IMR-90 (cell line): ENCODE measurements around the gene LRRTM4.

Experiments
- BHLHE40 ChIP-seq: fragments of 150-350 bp; IDR thresholded peaks from 2 replicates; pipeline ENCODE4 v1.6.1; 2016; ENCODE audit warnings: mild to moderate bottlenecking, low read depth, low read length
- CEBPB ChIP-seq: IDR thresholded peaks from 2 replicates; pipeline ENCODE4 v1.6.1; 2012; ENCODE audit warnings: low read depth, low read length, improper control_type of control experiment
- MAFK ChIP-seq: IDR thresholded peaks from 2 replicates; pipeline ENCODE4 v1.6.1; 2012; ENCODE audit warnings: low read depth, low read length, improper control_type of control experiment
- MAZ ChIP-seq: IDR thresholded peaks from 2 replicates; pipeline ENCODE4 v1.6.1; 2012; ENCODE audit warnings: low read depth, mild to moderate bottlenecking, low read length, improper control_type of control experiment, moderate library complexity, borderline replicate concordance
- MXI1 ChIP-seq: IDR thresholded peaks from 2 replicates; pipeline ENCODE4 v1.6.1; 2012; ENCODE audit warnings: low read depth, mild to moderate bottlenecking, low read length, moderate library complexity, borderline replicate concordance
- POLR2A ChIP-seq: IDR thresholded peaks from 2 replicates; pipeline ENCODE4 v1.6.1; 2012; ENCODE audit warnings: mild to moderate bottlenecking, low read depth, low read length
- RAD21 ChIP-seq: IDR thresholded peaks from 2 replicates; pipeline ENCODE4 v1.6.1; 2012; ENCODE audit warnings: low read length, improper control_type of control experiment
- RCOR1 ChIP-seq: IDR thresholded peaks from 2 replicates; pipeline ENCODE4 v1.6.1; 2012; ENCODE audit warnings: mild to moderate bottlenecking, low read length, improper control_type of control experiment; ENCODE audit not compliant: insufficient replicate concordance
- TF ChIP-seq, protein P1 (sequence below): conservative IDR thresholded peaks from 2 replicates; pipeline ENCODE4 v1.5.1; 2012; ENCODE audit warnings: mild to moderate bottlenecking, low read depth, low read length, improper control_type of control experiment
- TF ChIP-seq, protein P2 (sequence below): fragments of 150-350 bp; IDR thresholded peaks from 2 replicates; pipeline ENCODE4 v1.6.1; 2017; ENCODE audit warnings: mild to moderate bottlenecking, antibody characterized with exemption, low read length, low read depth
- TF ChIP-seq, protein P3 (sequence below): fragments of 150-350 bp; IDR thresholded peaks from 2 replicates; pipeline ENCODE4 v1.6.1; 2016; ENCODE audit warnings: low read depth, mild to moderate bottlenecking, low read length, moderate library complexity, borderline replicate concordance

DNA sequence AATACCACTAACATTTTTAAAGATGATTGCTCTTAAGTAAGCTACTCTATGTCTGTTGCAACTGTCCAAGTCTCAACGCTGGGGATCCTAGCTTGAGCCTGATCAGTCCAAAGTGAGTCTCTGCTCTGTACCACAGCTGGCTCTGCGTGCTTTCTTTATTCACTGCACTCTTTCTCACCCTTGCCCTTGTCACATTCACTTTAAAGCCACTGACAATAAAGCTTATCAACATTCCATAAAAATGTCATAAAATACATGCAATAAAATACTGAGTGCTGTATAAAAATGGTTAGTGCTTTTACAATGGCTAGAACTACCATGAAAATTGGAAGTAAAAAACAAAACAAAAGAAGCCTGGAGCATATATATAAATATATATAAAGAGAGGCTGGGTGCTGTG, 45.5 kb upstream of the LRRTM4 start:
- TF ChIP-seq POLR2A (no peak), MXI1 (no peak), CEBPB (no peak), RAD21 (no peak), BHLHE40 (no peak), MAFK (no peak), MAZ (no peak), RCOR1 (no peak)
- TF ChIP-seq, protein P1, sequence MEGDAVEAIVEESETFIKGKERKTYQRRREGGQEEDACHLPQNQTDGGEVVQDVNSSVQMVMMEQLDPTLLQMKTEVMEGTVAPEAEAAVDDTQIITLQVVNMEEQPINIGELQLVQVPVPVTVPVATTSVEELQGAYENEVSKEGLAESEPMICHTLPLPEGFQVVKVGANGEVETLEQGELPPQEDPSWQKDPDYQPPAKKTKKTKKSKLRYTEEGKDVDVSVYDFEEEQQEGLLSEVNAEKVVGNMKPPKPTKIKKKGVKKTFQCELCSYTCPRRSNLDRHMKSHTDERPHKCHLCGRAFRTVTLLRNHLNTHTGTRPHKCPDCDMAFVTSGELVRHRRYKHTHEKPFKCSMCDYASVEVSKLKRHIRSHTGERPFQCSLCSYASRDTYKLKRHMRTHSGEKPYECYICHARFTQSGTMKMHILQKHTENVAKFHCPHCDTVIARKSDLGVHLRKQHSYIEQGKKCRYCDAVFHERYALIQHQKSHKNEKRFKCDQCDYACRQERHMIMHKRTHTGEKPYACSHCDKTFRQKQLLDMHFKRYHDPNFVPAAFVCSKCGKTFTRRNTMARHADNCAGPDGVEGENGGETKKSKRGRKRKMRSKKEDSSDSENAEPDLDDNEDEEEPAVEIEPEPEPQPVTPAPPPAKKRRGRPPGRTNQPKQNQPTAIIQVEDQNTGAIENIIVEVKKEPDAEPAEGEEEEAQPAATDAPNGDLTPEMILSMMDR: no peak
- TF ChIP-seq, protein P2, sequence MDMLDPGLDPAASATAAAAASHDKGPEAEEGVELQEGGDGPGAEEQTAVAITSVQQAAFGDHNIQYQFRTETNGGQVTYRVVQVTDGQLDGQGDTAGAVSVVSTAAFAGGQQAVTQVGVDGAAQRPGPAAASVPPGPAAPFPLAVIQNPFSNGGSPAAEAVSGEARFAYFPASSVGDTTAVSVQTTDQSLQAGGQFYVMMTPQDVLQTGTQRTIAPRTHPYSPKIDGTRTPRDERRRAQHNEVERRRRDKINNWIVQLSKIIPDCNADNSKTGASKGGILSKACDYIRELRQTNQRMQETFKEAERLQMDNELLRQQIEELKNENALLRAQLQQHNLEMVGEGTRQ: no peak
- TF ChIP-seq, protein P3, sequence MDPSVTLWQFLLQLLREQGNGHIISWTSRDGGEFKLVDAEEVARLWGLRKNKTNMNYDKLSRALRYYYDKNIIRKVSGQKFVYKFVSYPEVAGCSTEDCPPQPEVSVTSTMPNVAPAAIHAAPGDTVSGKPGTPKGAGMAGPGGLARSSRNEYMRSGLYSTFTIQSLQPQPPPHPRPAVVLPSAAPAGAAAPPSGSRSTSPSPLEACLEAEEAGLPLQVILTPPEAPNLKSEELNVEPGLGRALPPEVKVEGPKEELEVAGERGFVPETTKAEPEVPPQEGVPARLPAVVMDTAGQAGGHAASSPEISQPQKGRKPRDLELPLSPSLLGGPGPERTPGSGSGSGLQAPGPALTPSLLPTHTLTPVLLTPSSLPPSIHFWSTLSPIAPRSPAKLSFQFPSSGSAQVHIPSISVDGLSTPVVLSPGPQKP: no peak
